Endothelial cell of umbilical vein (primary cell): ENCODE results near the gene KIZ. TPM values are rescaled to one million over a fixed set of nuclear protein-coding genes. Genes with fewer than 3 reads are reported as not detected.

Source experiments
- BruUV-seq: library from RNA; stranded (reverse); fragments of 400-500 nt; replicated peaks from 2 replicates; lab custom pipeline; 2021; lab: Mats Ljungman, UMichigan
- CTCF ChIA-PET: fragments of 300-600, 350-600 bp; sonication (Branson Sonifier 250); formaldehyde crosslinking; loops from one replicate; lab custom pipeline; 2021; ENCODE audit warnings: antibody characterized with exemption, inconsistent platforms; lab: Charles Lee
- POLR2A ChIA-PET: fragments of 300-600, 350-600 bp; sonication (Branson Sonifier 250); formaldehyde crosslinking; loops from one replicate; lab custom pipeline; 2021; ENCODE audit warnings: antibody characterized with exemption, inconsistent platforms; lab: Charles Lee
- DNase-seq: peaks from one replicate; pipeline ENCODE4 v3.0.0-alpha.2; 2011; ENCODE audit warnings: low read depth, low spot score
- FAIRE-seq: peaks from 2 replicates; lab custom pipeline; 2011; peaks lifted over from hg19 to GRCh38; lab: Jason Lieb, UNC
- H2AFZ ChIP-seq: 2 replicates; pipeline ENCODE4 v1.6.0; 2012; ENCODE audit warnings: low read depth, low read length, control low read depth, inconsistent platforms
- H3K27ac ChIP-seq: 2 replicates; pipeline ENCODE4 v1.5.1; 2011; ENCODE audit warnings: low read depth, mild to moderate bottlenecking, control low read depth, low read length, moderate library complexity; ENCODE audit not compliant: insufficient read depth
- H3K27me3 ChIP-seq, 2 experiments: 2 replicates each; pipeline versions ENCODE4 v1.6.0 to v1.6.1; 2011; ENCODE audit warnings: low read length in 2 of 2, mixed read lengths in 1 of 2; ENCODE audit not compliant: control insufficient read depth in 2 of 2, insufficient read depth in 2 of 2
- H3K36me3 ChIP-seq, 2 experiments: 2 replicates in 1 of 2; 3 replicates in 1 of 2; pipeline ENCODE4 v1.5.1; 2011; ENCODE audit warnings: low read length in 2 of 2, mild to moderate bottlenecking in 1 of 2, moderate library complexity in 1 of 2; ENCODE audit not compliant: control insufficient read depth in 2 of 2, insufficient read depth in 2 of 2; ENCODE audit errors: extremely low read depth in 1 of 2
- H3K4me1 ChIP-seq: 3 replicates; pipeline ENCODE4 v1.5.1; 2011; ENCODE audit warnings: mild to moderate bottlenecking, low read length; ENCODE audit not compliant: control insufficient read depth, insufficient read depth; ENCODE audit errors: extremely low read depth
- H3K4me2 ChIP-seq: 2 replicates; pipeline ENCODE4 v1.6.1; 2011; ENCODE audit warnings: low read length, control low read depth, mixed read lengths; ENCODE audit not compliant: insufficient read depth
- H3K4me3 ChIP-seq, 3 experiments: fragments of 200-600 bp in 1 of 3; sonication (generic), shearing (Covaris generic) in 1 of 3; replicated peaks in 1 of 3; 2 replicates each; pipeline ENCODE4 v1.5.1; 2011 to 2016; ENCODE audit warnings: control low read depth in 3 of 3, low read length in 3 of 3, mild to moderate bottlenecking in 2 of 3, inconsistent platforms in 1 of 3, low read depth in 1 of 3, moderate library complexity in 1 of 3; ENCODE audit not compliant: insufficient read depth in 1 of 3
- H3K79me2 ChIP-seq: 2 replicates; pipeline ENCODE4 v1.6.0; 2012; ENCODE audit warnings: low read length, inconsistent platforms; ENCODE audit not compliant: control insufficient read depth, insufficient read depth
- H3K9ac ChIP-seq: replicated peaks from 2 replicates; pipeline ENCODE3; 2011; ENCODE audit warnings: low read length, control low read depth; ENCODE audit not compliant: insufficient read depth; ENCODE audit errors: extremely low read depth
- H3K9me1 ChIP-seq: replicated peaks from 3 replicates; pipeline ENCODE4 v1.6.0; 2011; ENCODE audit warnings: mild to moderate bottlenecking, low read length; ENCODE audit not compliant: control insufficient read depth, insufficient read depth; ENCODE audit errors: extremely low read depth
- H3K9me3 ChIP-seq: replicated peaks from 2 replicates; pipeline ENCODE4 v1.5.1; 2012; ENCODE audit warnings: low read length, inconsistent platforms; ENCODE audit not compliant: control insufficient read depth, insufficient read depth
- H4K20me1 ChIP-seq: replicated peaks from 2 replicates; pipeline ENCODE3; 2011; ENCODE audit warnings: mild to moderate bottlenecking, low read length; ENCODE audit not compliant: control insufficient read depth, insufficient read depth; ENCODE audit errors: extremely low read depth
- CTCF ChIP-seq, 2 donors: IDR thresholded peaks; 1 replicate in 1 of 2; 2 replicates in 1 of 2; pipeline ENCODE4 v1.5.1; 2011; ENCODE audit warnings: low read length in 2 of 2, mild to moderate bottlenecking in 2 of 2, moderate library complexity in 2 of 2, control low read depth in 1 of 2, inconsistent platforms in 1 of 2, low read depth in 1 of 2; ENCODE audit not compliant: insufficient read depth in 1 of 2; ENCODE audit errors: extremely low read depth in 1 of 2
- EZH2 ChIP-seq: IDR thresholded peaks from 2 replicates; pipeline ENCODE4 v1.6.1; 2012; ENCODE audit warnings: borderline replicate concordance, low read depth, mild to moderate bottlenecking, moderate library complexity, low read length, inconsistent platforms; ENCODE audit not compliant: severe bottlenecking
- FOS ChIP-seq: IDR thresholded peaks from 2 replicates; pipeline ENCODE4 v1.6.1; 2011; ENCODE audit warnings: mild to moderate bottlenecking, low read length, moderate library complexity, borderline replicate concordance; ENCODE audit not compliant: insufficient read depth
- GATA2 ChIP-seq: IDR thresholded peaks from 2 replicates; pipeline ENCODE4 v1.7.0; 2011; ENCODE audit warnings: low read depth, mild to moderate bottlenecking, moderate library complexity, mixed read lengths, low read length; ENCODE audit not compliant: insufficient read length, insufficient read depth
- JUN ChIP-seq: IDR thresholded peaks from 2 replicates; pipeline ENCODE4 v1.6.1; 2011; ENCODE audit warnings: borderline replicate concordance, low read depth; ENCODE audit not compliant: insufficient read length, insufficient read depth
- MAX ChIP-seq: IDR thresholded peaks from 2 replicates; pipeline ENCODE4 v1.6.1; 2011; ENCODE audit not compliant: insufficient read depth, insufficient read length
- MYC ChIP-seq: IDR thresholded peaks from one replicate; pipeline ENCODE4 v1.6.1; 2011; ENCODE audit warnings: mild to moderate bottlenecking, low read depth, low read length
- POLR2A ChIP-seq: IDR thresholded peaks from 2 replicates; pipeline ENCODE4 v1.6.1; 2012; ENCODE audit warnings: low read depth, mild to moderate bottlenecking, control low read depth, low read length
- POLR2AphosphoS5 ChIP-seq: IDR thresholded peaks from 2 replicates; pipeline ENCODE4 v1.6.1; 2012; ENCODE audit warnings: low read depth, mild to moderate bottlenecking, control low read depth, low read length, moderate library complexity; ENCODE audit not compliant: insufficient read depth
- dilution Hi-C: fragments of 300-500 bp; cut with MboI; formaldehyde crosslinking; loops from one replicate; pipeline ENCODE4 v1.15.0; 2019; ENCODE audit warnings: low sequenced_read_pairs; ENCODE audit not compliant: extremely low pct_ligation_motif_present
- intact Hi-C: fragments of 100-400 bp; cut with micrococcal nuclease; formaldehyde crosslinking; loops from one replicate; pipeline ENCODE4 v1.10.0; 2022
- polyA plus RNA-seq, 4 experiments: library from polyadenylated mRNA; depleted of rRNA in 3 of 4; stranded (reverse) in 3 of 4; unstranded in 1 of 4; fragments of >200 nt; gene quantifications; 2 replicates each; pipeline versions ENCODE4 v1.2.1 to v1.2.3, GENCODE V29; 2011 to 2012; ENCODE audit warnings: missing spikeins in 1 of 4
- total RNA-seq: library from RNA; stranded (reverse); gene quantifications from 2 replicates; pipeline ENCODE4 v1.2.3, GENCODE V29; 2021

KIZ gene
- total and polyA plus RNA-seq, 2 donors (not counting 3 experiments of a cell fraction or from before 2014, with no cell fraction given), result 3.9 to 7.3 TPM

DNA sequence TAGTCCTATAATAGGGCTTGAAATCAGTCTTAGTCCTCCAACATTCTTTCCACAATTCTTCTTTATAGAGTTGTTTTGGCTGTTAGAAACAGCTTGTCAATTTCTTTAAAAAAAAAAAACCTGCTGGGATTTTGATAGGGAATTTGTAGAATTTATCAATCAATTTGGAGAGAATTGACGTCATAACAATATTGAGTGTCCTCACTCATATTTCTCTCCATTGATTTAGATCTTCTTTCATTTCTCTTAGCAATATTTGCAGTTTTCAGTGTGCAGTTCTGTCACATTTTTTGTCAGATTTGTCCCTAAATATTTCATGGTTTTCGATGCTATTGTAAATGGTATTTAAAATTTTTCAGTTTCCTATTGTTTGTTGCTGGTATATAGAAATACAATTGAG, 14.5 kb upstream of the KIZ start:
- H3K9ac ChIP-seq, result no peak overlapping the region
- H3K9me1 ChIP-seq, result no peaks in the 10 kb centered on the region
- FAIRE-seq, result no peak
- intact Hi-C loops, result no loop called here
- H3K4me1 ChIP-seq, result no peaks in the 10 kb centered on the region
- H3K9me3 ChIP-seq, result no peaks in the 10 kb centered on the region
- ChIA-PET CTCF (no interaction called here), POLR2A (no interaction called here)
- no peak overlapping the region for H3K4me3 ChIP-seq
- dilution Hi-C loops, result no loop called here
- no peak overlapping the region for H3K27ac ChIP-seq
- no peak for DNase-seq
- H3K36me3 ChIP-seq, result no peaks in the 10 kb centered on the region
- no peak overlapping the region for H2AFZ ChIP-seq
- peaks cover 31 to 50% of the 10 kb centered on the region in 2 experiments for H3K27me3 ChIP-seq
- H4K20me1 ChIP-seq, result no peaks in the 10 kb centered on the region
- no TSS peak for BruUV-seq
- H3K79me2 ChIP-seq, result no peaks in the 10 kb centered on the region
- H3K4me2 ChIP-seq, result no peak overlapping the region
- TF ChIP-seq JUN (no peak), POLR2A (no peak), MYC (no peak), GATA2 (no peak), POLR2AphosphoS5 (no peak), CTCF (IDR thresholded peaks at IDR 0.05; ENCODE audit: extremely low read depth in 1 of 2, insufficient read depth in 1 of 2, low read depth in 1 of 2, low read length in 2 of 2) (no peak), MAX (no peak), FOS (no peak), EZH2 (no peak)
